CD4-positive, CD25-positive, alpha-beta regulatory T cell (primary cell): ENCODE data around the gene MYL9. TPM values are rescaled to one million over a fixed set of nuclear protein-coding genes. Genes with fewer than 3 reads are reported as not detected.
"Not testable (repeated sequence)": the region's sequence is repeated elsewhere in the genome, so short reads cannot be mapped to it uniquely, and the experiment has no call there.

Experiments
- ATAC-seq, 2 donors: fragments of 150-1000 bp; cut with Tn5 transposase; one replicate each; pipeline ENCODE4 v1.10.0; 2021; ENCODE audit warnings: low read depth in 2 of 2, moderate number of reproducible peaks in 2 of 2, moderate library complexity in 1 of 2
- DNase-seq, 3 donors: peaks; one replicate each; pipeline versions ENCODE4 v3.0.0 to v3.0.0-alpha.2; 2012 to 2022; ENCODE audit warnings: mixed read lengths in 1 of 3
- H3K27ac ChIP-seq: one replicate; pipeline ENCODE4 v1.7.0; 2013; ENCODE audit warnings: mild to moderate bottlenecking, low read length; ENCODE audit not compliant: insufficient read depth, poor library complexity, severe bottlenecking
- H3K27me3 ChIP-seq: one replicate; pipeline ENCODE4 v1.7.0; 2013; ENCODE audit warnings: low read length; ENCODE audit not compliant: control insufficient read depth, insufficient read depth
- H3K36me3 ChIP-seq: one replicate; pipeline ENCODE4 v1.7.0; 2013; ENCODE audit warnings: mild to moderate bottlenecking, low read length, moderate library complexity; ENCODE audit not compliant: control insufficient read depth, insufficient read depth
- H3K4me1 ChIP-seq: 2 replicates; pipeline ENCODE4 v1.7.0; 2013; ENCODE audit warnings: mild to moderate bottlenecking, low read length; ENCODE audit not compliant: insufficient read depth, control insufficient read depth, poor library complexity, severe bottlenecking
- H3K4me3 ChIP-seq: one replicate; pipeline ENCODE4 v1.7.0; 2013; ENCODE audit warnings: low read depth, mild to moderate bottlenecking, low read length, moderate library complexity
- H3K9me3 ChIP-seq, 2 experiments: 1 replicate in 1 of 2; 2 replicates in 1 of 2; pipeline ENCODE4 v1.7.0; 2013; ENCODE audit warnings: low read length in 2 of 2, mild to moderate bottlenecking in 1 of 2, moderate library complexity in 1 of 2; ENCODE audit not compliant: control insufficient read depth in 2 of 2
- H3K27ac Mint-ChIP-seq, 3 donors: one replicate each; pipeline ENCODE4 v1.8.0; 2020 to 2022; ENCODE audit warnings: mild to moderate bottlenecking in 3 of 3, mixed read lengths in 3 of 3, moderate library complexity in 2 of 3
- H3K27me3 Mint-ChIP-seq: one replicate; pipeline ENCODE4 v1.8.0; 2022; ENCODE audit warnings: mild to moderate bottlenecking, mixed read lengths
- H3K36me3 Mint-ChIP-seq: one replicate; pipeline ENCODE4 v1.8.0; 2020; ENCODE audit warnings: mixed read lengths
- H3K4me1 Mint-ChIP-seq, 4 donors: one replicate each; pipeline ENCODE4 v1.8.0; 2020 to 2022; ENCODE audit warnings: mixed read lengths in 4 of 4, mild to moderate bottlenecking in 1 of 4
- H3K4me3 Mint-ChIP-seq, 4 donors: one replicate each; pipeline ENCODE4 v1.8.0; 2020 to 2022; ENCODE audit warnings: mild to moderate bottlenecking in 4 of 4, mixed read lengths in 4 of 4, moderate library complexity in 3 of 4
- H3K9me3 Mint-ChIP-seq, 7 donors: one replicate each; pipeline ENCODE4 v1.8.0; 2020 to 2022; ENCODE audit warnings: mixed read lengths in 7 of 7, mild to moderate bottlenecking in 3 of 7, moderate library complexity in 2 of 7
- polyA plus RNA-seq, 4 donors: library from polyadenylated mRNA; unstranded; fragments of 300-500 nt; fragmentation: Illumina TruSeq; gene quantifications; one replicate each; pipeline ENCODE4 v1.2.3, GENCODE V29; 2021
- total RNA-seq: library from RNA; stranded (reverse); gene quantifications from one replicate; pipeline ENCODE4 v1.2.3, GENCODE V29; 2022

Gene MYL9
- total and polyA plus RNA-seq, 5 donors from 2014 or later, result 7.7 TPM; not detected in 4

DNA sequence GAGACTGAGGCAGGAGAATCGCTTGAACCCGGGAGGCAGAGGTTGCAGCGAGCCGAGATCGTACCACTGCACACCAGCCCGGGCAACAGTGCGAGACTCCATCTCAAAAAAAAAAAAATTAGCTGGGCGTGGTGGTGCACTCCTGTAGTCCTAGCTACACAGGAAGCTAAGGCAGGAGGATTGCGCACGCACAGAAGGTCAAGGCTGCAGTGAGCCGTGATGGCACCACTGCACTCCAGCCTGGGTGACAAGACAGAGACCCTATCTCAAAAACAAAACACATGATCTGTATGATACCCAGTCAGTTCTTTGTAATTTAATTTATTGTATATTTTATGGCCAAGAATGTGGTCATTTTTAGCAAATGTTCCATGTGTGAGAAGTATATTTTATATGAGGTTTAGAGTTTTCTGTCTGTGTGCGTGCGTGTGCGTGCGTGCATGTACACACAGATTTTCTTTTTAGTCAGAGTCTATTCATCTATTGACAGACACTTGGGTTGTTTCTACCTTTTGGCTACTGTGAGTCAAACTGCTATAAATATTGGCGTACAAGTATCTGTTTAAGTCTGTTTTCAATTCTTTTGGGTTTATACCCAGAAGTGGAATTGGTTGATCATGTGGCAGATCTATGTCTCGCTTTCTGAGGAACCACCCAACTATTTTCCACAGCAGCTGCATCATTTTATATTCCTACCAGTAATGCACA is 22.2 kb upstream of the MYL9 start:
- Histone ChIP-seq H3K9me3 (no peaks in the 10 kb centered on the region), H3K4me1 (no peaks in the 10 kb centered on the region), H3K4me3 (no peak overlapping the region), H3K36me3 (peaks cover 12% of the 10 kb centered on the region), H3K27ac (no peak overlapping the region), H3K27me3 (no peaks in the 10 kb centered on the region)
- ATAC-seq (no peak), DNase-seq (peak in 1 of 3 donors; percentile 18)
- Mint-ChIP-seq H3K27me3 (no peaks in the 10 kb centered on the region), H3K36me3 (peaks cover 21% of the 10 kb centered on the region), H3K4me3 (no peak overlapping the region), H3K9me3 (no peaks in the 10 kb centered on the region), H3K27ac (peak overlapping the region in 1 of 3 donors; percentile 25), H3K4me1 (peaks cover 2 to 15% (median 9%) of the 10 kb centered on the region in 4 donors)

DNA sequence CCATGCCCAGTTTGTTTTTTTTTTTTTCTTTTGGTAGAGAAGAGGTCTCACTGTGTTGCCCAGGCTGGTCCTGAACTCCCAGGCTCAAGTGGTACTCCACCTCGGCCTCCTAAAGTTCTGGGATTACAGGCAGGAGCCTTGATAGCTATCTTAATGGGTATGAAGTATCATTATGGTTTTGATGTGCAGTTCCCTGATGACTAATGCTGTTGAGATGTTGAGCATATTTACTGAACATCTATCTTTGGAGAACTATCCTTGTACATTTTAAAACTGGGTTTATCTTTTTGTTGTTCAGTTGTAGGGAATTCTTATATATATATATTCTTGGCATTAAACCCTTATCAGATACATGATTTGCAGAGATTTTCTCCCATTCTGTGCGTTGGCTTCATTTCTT is 21.4 kb upstream of the MYL9 start:
- no peaks in the 10 kb centered on the region for H3K9me3 Mint-ChIP-seq
- ATAC-seq, result no peak
- DNase-seq, result no peak
- H3K27ac Mint-ChIP-seq, result peak overlapping the region in 2 of 3 donors; percentile 25 to 54
- peaks cover 19% of the 10 kb centered on the region for H3K36me3 Mint-ChIP-seq
- no peaks in the 10 kb centered on the region for H3K27me3 ChIP-seq
- no peaks in the 10 kb centered on the region for H3K27me3 Mint-ChIP-seq
- H3K9me3 ChIP-seq, result no peaks in the 10 kb centered on the region
- H3K4me3 Mint-ChIP-seq, result no peak overlapping the region
- H3K4me1 ChIP-seq, result no peaks in the 10 kb centered on the region
- H3K4me3 ChIP-seq, result no peak overlapping the region
- peaks cover 15% of the 10 kb centered on the region for H3K36me3 ChIP-seq
- peaks cover 0 to 15% (median 8%) of the 10 kb centered on the region in 4 donors for H3K4me1 Mint-ChIP-seq
- H3K27ac ChIP-seq, result no peak overlapping the region

DNA sequence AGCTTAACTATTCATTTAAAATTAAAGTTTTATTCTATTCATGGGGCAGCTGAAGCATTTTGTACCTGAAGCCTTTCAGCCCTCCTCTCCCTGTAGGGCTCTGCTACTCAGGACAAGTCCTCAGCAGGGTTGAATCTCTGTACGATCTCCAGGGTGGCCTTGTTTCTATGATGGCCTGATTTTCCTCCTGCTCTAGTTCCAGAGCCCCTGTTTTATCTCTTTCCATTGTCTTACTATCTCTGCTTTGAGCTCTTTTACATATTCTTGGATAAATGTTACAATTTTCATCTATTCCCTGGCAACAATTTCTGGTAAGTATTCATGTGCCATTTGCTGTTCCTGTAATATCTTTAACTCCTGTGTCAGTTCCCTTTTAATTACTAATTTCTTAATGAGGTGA is 19.8 kb upstream of the MYL9 start:
- ATAC-seq (no peak), DNase-seq (no peak)
- Mint-ChIP-seq H3K27ac (peak overlapping the region in 2 of 3 donors; percentile 37 to 55), H3K36me3 (peaks cover 19% of the 10 kb centered on the region), H3K27me3 (no peaks in the 10 kb centered on the region), H3K4me1 (peaks cover 0 to 15% (median 8%) of the 10 kb centered on the region in 4 donors), H3K4me3 (no peak overlapping the region), H3K9me3 (no peaks in the 10 kb centered on the region)
- no peaks in the 10 kb centered on the region for H3K27me3 ChIP-seq
- H3K4me1 ChIP-seq, result no peaks in the 10 kb centered on the region
- H3K27ac ChIP-seq, result no peak overlapping the region
- no peak overlapping the region for H3K4me3 ChIP-seq
- H3K9me3 ChIP-seq, result no peaks in the 10 kb centered on the region
- peaks cover 25% of the 10 kb centered on the region for H3K36me3 ChIP-seq

DNA sequence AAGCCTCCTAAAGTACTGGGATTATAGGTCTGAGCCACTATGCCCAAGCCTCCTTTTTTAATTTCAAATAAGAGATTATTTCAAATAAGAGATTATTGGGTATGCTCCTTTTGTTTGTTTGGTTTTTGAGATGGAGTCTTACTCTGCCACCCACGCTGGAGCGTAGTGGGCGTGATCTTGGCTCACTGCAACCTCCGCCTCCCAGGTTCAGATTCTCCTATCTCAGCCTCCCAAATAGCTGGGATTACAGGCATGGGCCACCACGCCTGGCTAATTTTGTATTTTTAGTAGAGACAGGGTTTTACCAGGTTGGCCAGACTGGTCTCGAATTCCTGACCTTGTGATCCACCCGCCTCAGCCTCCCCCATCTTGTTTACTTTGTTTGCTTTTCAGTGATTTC is 18.9 kb upstream of the MYL9 start:
- Mint-ChIP-seq H3K4me1 (peaks cover 0 to 15% (median 8%) of the 10 kb centered on the region in 4 donors), H3K36me3 (peaks cover 27% of the 10 kb centered on the region), H3K27ac (peak overlapping the region in 1 of 3 donors; percentile 65)
- not testable (repeated sequence) for ATAC-seq, H3K4me3 Mint-ChIP-seq, H3K27ac ChIP-seq, H3K4me1 ChIP-seq, DNase-seq, H3K9me3 ChIP-seq, H3K27me3 Mint-ChIP-seq, H3K9me3 Mint-ChIP-seq, H3K27me3 ChIP-seq, H3K4me3 ChIP-seq
- H3K36me3 ChIP-seq, result peaks cover 30% of the 10 kb centered on the region

DNA sequence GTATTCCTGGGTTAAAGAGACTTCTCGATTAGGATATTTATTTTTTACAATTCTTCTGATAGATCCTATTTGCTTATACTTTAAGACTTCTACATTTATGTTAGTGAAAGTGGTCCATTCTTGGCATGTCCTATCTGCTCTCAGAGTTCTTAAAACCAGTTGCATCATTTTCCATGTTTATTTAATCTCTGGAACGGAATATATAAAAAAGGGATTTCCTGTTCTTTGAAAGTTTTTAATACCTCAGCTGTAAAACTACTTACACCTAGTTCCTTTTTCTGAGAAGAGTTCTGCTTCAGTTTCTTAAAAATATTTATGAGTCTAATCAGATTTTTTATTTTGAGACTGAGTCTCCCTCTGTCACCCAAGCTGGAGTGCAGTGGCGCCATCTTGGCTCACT is 18.0 kb upstream of the MYL9 start:
- H3K4me3 Mint-ChIP-seq, result no peak overlapping the region
- peaks cover 32% of the 10 kb centered on the region for H3K36me3 ChIP-seq
- no peak overlapping the region for H3K4me3 ChIP-seq
- H3K9me3 Mint-ChIP-seq, result no peaks in the 10 kb centered on the region
- no peaks in the 10 kb centered on the region for H3K27me3 ChIP-seq
- H3K27ac ChIP-seq, result no peak overlapping the region
- peaks cover 22% of the 10 kb centered on the region for H3K36me3 Mint-ChIP-seq
- no peak for ATAC-seq
- no peaks in the 10 kb centered on the region for H3K4me1 ChIP-seq
- no peaks in the 10 kb centered on the region for H3K27me3 Mint-ChIP-seq
- DNase-seq, result no peak
- peak overlapping the region in 2 of 3 donors; percentile 38 to 65 for H3K27ac Mint-ChIP-seq
- H3K9me3 ChIP-seq, result no peaks in the 10 kb centered on the region
- peaks cover 0 to 12% (median 8%) of the 10 kb centered on the region in 4 donors for H3K4me1 Mint-ChIP-seq

DNA sequence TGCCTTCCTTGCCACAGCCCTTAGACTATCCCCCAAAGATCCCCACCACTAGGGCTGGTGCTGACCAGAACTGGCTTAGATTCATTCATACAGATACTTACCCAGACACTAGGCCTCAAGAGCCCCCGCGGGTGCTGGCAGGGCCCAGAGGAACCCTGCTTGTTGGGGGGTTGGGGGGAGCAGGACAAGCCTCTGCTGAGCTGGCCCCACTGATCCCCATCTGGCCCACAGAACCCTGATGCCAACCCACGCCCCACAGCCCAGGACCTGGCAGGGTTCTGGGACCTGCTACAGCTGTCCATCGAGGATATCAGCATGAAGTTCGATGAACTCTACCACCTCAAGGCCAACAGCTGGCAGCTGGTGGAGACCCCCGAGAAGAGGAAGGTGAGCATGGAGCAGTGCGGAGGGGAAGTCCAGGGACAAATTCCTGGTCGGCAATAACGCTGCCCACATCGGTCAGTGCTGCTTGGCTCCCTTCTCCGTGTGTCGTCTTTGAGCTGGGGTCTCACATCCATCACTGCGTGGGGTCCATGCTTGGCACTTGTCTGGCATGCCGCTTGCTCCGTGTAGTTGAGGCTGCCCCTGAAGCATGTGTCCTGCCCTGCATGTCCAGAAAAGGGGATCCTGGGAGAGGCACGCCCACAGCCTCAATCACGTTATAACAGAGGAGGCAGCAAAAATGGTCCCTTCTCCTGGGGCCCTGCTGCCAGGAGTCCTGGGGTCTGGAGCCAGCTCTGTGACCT is 15.5 kb upstream of the MYL9 start:
- no peaks in the 10 kb centered on the region for H3K27me3 Mint-ChIP-seq
- H3K27me3 ChIP-seq, result no peaks in the 10 kb centered on the region
- DNase-seq (no peak), ATAC-seq (no peak)
- H3K4me3 ChIP-seq, result no peak overlapping the region
- peaks cover 0 to 10% (median 3%) of the 10 kb centered on the region in 4 donors for H3K4me1 Mint-ChIP-seq
- H3K27ac ChIP-seq, result no peak overlapping the region
- H3K27ac Mint-ChIP-seq, result no peak overlapping the region
- no peaks in the 10 kb centered on the region for H3K9me3 Mint-ChIP-seq
- no peak overlapping the region for H3K4me3 Mint-ChIP-seq
- peaks cover 21% of the 10 kb centered on the region for H3K36me3 Mint-ChIP-seq
- H3K4me1 ChIP-seq, result no peaks in the 10 kb centered on the region
- H3K36me3 ChIP-seq, result peaks cover 32% of the 10 kb centered on the region
- no peaks in the 10 kb centered on the region for H3K9me3 ChIP-seq

DNA sequence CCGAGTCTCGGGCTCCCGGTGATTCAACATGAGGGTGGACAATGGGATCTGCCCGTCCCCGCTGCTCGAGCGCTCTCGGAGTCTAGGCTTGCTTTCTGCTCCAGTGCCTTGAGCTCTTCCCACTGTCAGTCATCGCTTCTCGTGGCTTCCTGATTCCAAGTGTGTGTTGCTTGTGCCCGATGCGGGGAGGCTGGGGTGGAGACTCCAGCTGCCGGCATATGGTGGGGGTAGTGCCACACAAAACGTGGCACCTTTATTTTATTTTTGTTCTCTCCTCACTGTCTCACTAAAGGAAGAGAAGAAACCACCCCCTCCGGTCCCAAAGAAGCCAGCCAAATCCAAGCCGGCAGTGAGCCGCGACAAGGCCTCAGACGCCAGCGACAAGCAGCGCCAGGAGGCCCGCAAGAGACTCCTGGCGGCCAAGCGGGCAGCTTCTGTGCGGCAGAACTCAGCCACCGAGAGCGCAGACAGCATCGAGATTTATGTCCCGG is 14.8 kb upstream of the MYL9 start:
- no peak overlapping the region for H3K27ac Mint-ChIP-seq
- no peak overlapping the region for H3K27ac ChIP-seq

More for the DNA sequence above, 14.8 kb upstream of the MYL9 start:
- Mint-ChIP-seq H3K9me3 (no peaks in the 10 kb centered on the region), H3K36me3 (peaks cover 21% of the 10 kb centered on the region), H3K4me3 (no peak overlapping the region), H3K4me1 (peaks cover 0 to 4% (median 2%) of the 10 kb centered on the region in 4 donors), H3K27me3 (no peaks in the 10 kb centered on the region)
- Histone ChIP-seq H3K27me3 (no peaks in the 10 kb centered on the region), H3K9me3 (no peaks in the 10 kb centered on the region), H3K4me1 (no peaks in the 10 kb centered on the region), H3K4me3 (no peak overlapping the region), H3K36me3 (peaks cover 29% of the 10 kb centered on the region)
- DNase-seq (no peak), ATAC-seq (no peak)
